Measurements from ENCODE around the gene TPRA1.

DNA sequence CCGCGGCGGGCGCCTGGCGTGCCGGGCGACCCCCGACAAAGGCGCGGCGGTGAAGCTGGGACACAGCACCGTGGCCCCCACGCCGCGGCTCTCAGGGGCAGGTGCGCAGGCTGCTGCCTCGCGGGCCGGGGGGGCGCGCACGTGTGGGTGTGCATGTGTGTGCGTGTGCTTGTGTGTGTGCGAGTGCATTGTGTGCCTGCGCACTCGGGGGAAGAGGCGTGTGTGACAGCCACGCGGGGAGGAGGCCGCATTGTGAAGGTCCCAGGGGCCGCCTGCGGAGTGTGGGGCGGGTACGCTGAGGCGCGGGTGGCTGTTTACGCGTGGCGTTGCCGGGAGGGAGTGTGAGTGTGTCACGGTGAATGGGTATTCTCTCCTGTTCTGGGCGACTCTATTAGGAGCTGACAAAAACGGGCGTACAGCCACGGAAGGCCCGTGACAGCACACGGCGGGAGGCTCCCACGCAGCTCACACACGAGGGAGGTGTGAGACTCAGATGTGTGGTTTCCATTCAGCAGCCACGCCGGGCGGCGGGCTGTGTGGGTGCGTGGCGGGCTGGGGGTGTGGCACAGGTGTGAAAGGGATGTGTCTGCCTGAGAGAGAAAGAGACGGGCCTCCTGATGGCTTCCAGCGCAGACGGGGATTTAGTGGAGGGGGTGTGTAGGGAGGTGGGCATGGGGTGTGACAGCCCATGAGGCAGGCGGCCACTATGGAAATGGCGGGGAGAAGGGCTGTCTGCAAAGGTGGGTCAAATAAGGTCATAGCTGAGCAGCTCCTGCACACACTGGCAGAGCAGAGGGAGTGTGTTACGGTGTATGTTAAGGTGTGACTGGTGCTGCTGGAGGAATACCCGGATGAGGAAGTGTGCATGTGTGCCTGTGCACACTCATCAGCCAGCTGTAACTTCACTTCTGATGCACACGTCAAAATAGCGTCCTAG, 39.2 kb upstream of the TPRA1 start:
- TF ChIP-seq, protein P1, sequence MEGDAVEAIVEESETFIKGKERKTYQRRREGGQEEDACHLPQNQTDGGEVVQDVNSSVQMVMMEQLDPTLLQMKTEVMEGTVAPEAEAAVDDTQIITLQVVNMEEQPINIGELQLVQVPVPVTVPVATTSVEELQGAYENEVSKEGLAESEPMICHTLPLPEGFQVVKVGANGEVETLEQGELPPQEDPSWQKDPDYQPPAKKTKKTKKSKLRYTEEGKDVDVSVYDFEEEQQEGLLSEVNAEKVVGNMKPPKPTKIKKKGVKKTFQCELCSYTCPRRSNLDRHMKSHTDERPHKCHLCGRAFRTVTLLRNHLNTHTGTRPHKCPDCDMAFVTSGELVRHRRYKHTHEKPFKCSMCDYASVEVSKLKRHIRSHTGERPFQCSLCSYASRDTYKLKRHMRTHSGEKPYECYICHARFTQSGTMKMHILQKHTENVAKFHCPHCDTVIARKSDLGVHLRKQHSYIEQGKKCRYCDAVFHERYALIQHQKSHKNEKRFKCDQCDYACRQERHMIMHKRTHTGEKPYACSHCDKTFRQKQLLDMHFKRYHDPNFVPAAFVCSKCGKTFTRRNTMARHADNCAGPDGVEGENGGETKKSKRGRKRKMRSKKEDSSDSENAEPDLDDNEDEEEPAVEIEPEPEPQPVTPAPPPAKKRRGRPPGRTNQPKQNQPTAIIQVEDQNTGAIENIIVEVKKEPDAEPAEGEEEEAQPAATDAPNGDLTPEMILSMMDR (conservative IDR thresholded peaks at IDR 0.05; ENCODE audit: low read depth in 2 of 2), result no peak
- TF ChIP-seq STAT1 (IDR thresholded peaks at IDR 0.05; ENCODE audit: unreplicated experiment), result no peak
- no peak for TF ChIP-seq EZH2phosphoT487 (IDR thresholded peaks at IDR 0.05; ENCODE audit: unreplicated experiment)
- TF ChIP-seq JUNB (IDR thresholded peaks at IDR 0.05; ENCODE audit: unreplicated experiment), result no peak
- no peak for TF ChIP-seq ZNF114 (CRISPR knock-in tag; IDR thresholded peaks at IDR 0.05)
- no peak for TF ChIP-seq EZH2 (IDR thresholded peaks at IDR 0.05; ENCODE audit: low read depth, unreplicated experiment)
- no peak for TF ChIP-seq POLR2AphosphoS5 (IDR thresholded peaks at IDR 0.05; ENCODE audit: low read depth)
- no peak for TF ChIP-seq NANOG (IDR thresholded peaks at IDR 0.05; ENCODE audit: borderline replicate concordance)
- TF ChIP-seq CREB1 (CRISPR knock-in tag; IDR thresholded peaks at IDR 0.05; ENCODE audit: low read depth), result no peak
- TF ChIP-seq ETS1 (IDR thresholded peaks at IDR 0.05), result no peak
- TF ChIP-seq, protein P2, sequence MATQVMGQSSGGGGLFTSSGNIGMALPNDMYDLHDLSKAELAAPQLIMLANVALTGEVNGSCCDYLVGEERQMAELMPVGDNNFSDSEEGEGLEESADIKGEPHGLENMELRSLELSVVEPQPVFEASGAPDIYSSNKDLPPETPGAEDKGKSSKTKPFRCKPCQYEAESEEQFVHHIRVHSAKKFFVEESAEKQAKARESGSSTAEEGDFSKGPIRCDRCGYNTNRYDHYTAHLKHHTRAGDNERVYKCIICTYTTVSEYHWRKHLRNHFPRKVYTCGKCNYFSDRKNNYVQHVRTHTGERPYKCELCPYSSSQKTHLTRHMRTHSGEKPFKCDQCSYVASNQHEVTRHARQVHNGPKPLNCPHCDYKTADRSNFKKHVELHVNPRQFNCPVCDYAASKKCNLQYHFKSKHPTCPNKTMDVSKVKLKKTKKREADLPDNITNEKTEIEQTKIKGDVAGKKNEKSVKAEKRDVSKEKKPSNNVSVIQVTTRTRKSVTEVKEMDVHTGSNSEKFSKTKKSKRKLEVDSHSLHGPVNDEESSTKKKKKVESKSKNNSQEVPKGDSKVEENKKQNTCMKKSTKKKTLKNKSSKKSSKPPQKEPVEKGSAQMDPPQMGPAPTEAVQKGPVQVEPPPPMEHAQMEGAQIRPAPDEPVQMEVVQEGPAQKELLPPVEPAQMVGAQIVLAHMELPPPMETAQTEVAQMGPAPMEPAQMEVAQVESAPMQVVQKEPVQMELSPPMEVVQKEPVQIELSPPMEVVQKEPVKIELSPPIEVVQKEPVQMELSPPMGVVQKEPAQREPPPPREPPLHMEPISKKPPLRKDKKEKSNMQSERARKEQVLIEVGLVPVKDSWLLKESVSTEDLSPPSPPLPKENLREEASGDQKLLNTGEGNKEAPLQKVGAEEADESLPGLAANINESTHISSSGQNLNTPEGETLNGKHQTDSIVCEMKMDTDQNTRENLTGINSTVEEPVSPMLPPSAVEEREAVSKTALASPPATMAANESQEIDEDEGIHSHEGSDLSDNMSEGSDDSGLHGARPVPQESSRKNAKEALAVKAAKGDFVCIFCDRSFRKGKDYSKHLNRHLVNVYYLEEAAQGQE (IDR thresholded peaks at IDR 0.05; ENCODE audit: unreplicated experiment), result no peak
